Measurements from ENCODE around the gene CBLB. TPM values are rescaled to one million over a fixed set of nuclear protein-coding genes. Genes with fewer than 3 reads are reported as not detected.

Gene CBLB
- total and polyA plus RNA-seq, 2 of the 4 experiments (the other 2 are of a cell fraction), result 10.1 to 20.1 TPM

DNA sequence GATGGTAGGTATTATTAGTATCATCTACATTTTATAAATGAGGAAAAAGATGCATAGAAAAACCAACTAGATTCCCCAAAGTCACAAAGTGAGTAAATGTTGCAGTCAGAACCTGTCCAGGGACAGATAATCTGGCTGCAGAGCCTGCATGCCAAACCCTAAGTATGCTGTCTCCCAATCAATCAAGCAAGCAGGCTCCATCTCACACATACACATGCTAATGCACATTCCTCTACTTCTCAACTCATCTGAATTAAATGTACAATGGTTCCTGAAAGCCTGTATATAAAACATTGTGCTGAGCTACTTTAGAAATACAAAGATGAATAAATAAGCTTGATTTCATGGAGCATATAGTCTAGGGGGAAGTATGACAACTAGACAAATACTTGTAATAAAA is 101.0 kb downstream of the CBLB start:
- intact Hi-C loops (cut with micrococcal nuclease), result no loop called here
- no peaks in the 10 kb centered on the region; the same call in 1 of the 2 replicates for H3K36me3 ChIP-seq (ENCODE audit: control insufficient read depth, insufficient read depth, low read length)
- H4K20me1 ChIP-seq (ENCODE audit: insufficient read depth, low read length), result no peaks in the 10 kb centered on the region
- in situ Hi-C loops (cut with MboI; ENCODE audit: low sequenced_read_pairs), result no loop called here
- H3K9me3 ChIP-seq (ENCODE audit: control insufficient read depth, insufficient read depth, low read length), result peaks cover 2% of the 10 kb centered on the region; the same call in 1 of the 2 replicates
- no peak overlapping the region for H2BK15ac ChIP-seq (ENCODE audit: low read depth, low read length)
- POLR2A ChIA-PET (ENCODE audit: unreplicated experiment), result no interaction called here
- H3K4ac ChIP-seq (ENCODE audit: low read depth, low read length), result no peak overlapping the region
- CTCF ChIA-PET, result interaction anchor here (0.6 kb wide), 2 partner anchors 32 to 539 kb away, joined by 3 to 4 read pairs; no protein-coding TSS in a partner anchor
- peaks cover 0 to 8% of the 10 kb centered on the region in 2 experiments; a peak in 2 of 4 replicates for H3K79me1 ChIP-seq (ENCODE audit: low read depth in 1 of 2, low read length in 2 of 2)
- no peak overlapping the region for H3K9ac ChIP-seq (ENCODE audit: low read depth, low read length)
- no peak for ATAC-seq (ENCODE audit: low read depth)
- no peak for DNase-seq
- no peak overlapping the region for H3K23ac ChIP-seq (ENCODE audit: low read depth, low read length)
- no peak overlapping the region for H3K4me3 ChIP-seq (ENCODE audit: insufficient read depth, low read depth, low read length)
- no peak overlapping the region for H3K56ac ChIP-seq (ENCODE audit: extremely low read depth, insufficient read depth, low read length)
- H4K8ac ChIP-seq (ENCODE audit: low read depth in 2 of 2, low read length in 2 of 2), result no peak overlapping the region
- H4K5ac ChIP-seq (ENCODE audit: low read depth, low read length), result no peak overlapping the region
- H3K9me1 ChIP-seq (ENCODE audit: insufficient read depth, low read length), result no peaks in the 10 kb centered on the region
- no peak overlapping the region for H3K18ac ChIP-seq (ENCODE audit: low read depth, low read length)
- no peak overlapping the region for H2BK20ac ChIP-seq (ENCODE audit: low read depth, low read length)
- no peak overlapping the region for H3K4me2 ChIP-seq (ENCODE audit: low read depth, low read length)
- no peaks in the 10 kb centered on the region for H3K27me3 ChIP-seq (ENCODE audit: control insufficient read depth, insufficient read depth, low read length)
- BruUV-seq (replicated peaks), result no TSS peak
- H2AK5ac ChIP-seq (ENCODE audit: low read depth, low read length), result no peak overlapping the region
- H2BK5ac ChIP-seq (ENCODE audit: low read depth, low read length, poor library complexity, severe bottlenecking), result no peak overlapping the region
- H2AK9ac ChIP-seq (replicated peaks; ENCODE audit: low read depth, low read length, poor library complexity), result no peak overlapping the region
- H3K14ac ChIP-seq (replicated peaks; ENCODE audit: low read depth, low read length), result no peak overlapping the region
- no peaks in the 10 kb centered on the region for H3K4me1 ChIP-seq (ENCODE audit: control insufficient read depth, insufficient read depth, low read length)
- H2BK120ac ChIP-seq (ENCODE audit: low read depth, low read length), result no peak overlapping the region
- no peak overlapping the region for H3K27ac ChIP-seq (ENCODE audit: insufficient read depth, low read length)
- H4K91ac ChIP-seq (ENCODE audit: insufficient read depth, low read depth, low read length), result no peak overlapping the region
- H2AFZ ChIP-seq (replicated peaks; ENCODE audit: low read length, poor library complexity), result no peak overlapping the region
- dilution Hi-C loops (cut with HindIII; ENCODE audit: low sequenced_read_pairs, unreplicated experiment), result no loop called here
- TF ChIP-seq CEBPB (IDR thresholded peaks at IDR 0.05; ENCODE audit: low read depth, low read length) (no peak), SMC3 (IDR thresholded peaks at IDR 0.05; ENCODE audit: low read depth, low read length) (no peak), RAD21 (IDR thresholded peaks at IDR 0.05; ENCODE audit: low read length) (no peak), POLR2A (IDR thresholded peaks at IDR 0.05; ENCODE audit: low read depth, low read length) (no peak), NFE2L2 (IDR thresholded peaks at IDR 0.05; ENCODE audit: low read depth, low read length) (no peak), FOS (IDR thresholded peaks at IDR 0.05; ENCODE audit: low read depth, low read length) (no peak), RCOR1 (IDR thresholded peaks at IDR 0.05; ENCODE audit: insufficient replicate concordance, low read length) (no peak), RFX5 (IDR thresholded peaks at IDR 0.05; ENCODE audit: low read depth, low read length) (no peak), MAFK (IDR thresholded peaks at IDR 0.05; ENCODE audit: low read depth, low read length) (no peak), MAZ (IDR thresholded peaks at IDR 0.05; ENCODE audit: borderline replicate concordance, low read depth, low read length) (no peak), CHD1 (IDR thresholded peaks at IDR 0.05; ENCODE audit: low read depth, low read length) (no peak), BHLHE40 (IDR thresholded peaks at IDR 0.05; ENCODE audit: low read depth, low read length) (no peak), MXI1 (IDR thresholded peaks at IDR 0.05; ENCODE audit: borderline replicate concordance, low read depth, low read length) (no peak)
- TF ChIP-seq, protein P1, sequence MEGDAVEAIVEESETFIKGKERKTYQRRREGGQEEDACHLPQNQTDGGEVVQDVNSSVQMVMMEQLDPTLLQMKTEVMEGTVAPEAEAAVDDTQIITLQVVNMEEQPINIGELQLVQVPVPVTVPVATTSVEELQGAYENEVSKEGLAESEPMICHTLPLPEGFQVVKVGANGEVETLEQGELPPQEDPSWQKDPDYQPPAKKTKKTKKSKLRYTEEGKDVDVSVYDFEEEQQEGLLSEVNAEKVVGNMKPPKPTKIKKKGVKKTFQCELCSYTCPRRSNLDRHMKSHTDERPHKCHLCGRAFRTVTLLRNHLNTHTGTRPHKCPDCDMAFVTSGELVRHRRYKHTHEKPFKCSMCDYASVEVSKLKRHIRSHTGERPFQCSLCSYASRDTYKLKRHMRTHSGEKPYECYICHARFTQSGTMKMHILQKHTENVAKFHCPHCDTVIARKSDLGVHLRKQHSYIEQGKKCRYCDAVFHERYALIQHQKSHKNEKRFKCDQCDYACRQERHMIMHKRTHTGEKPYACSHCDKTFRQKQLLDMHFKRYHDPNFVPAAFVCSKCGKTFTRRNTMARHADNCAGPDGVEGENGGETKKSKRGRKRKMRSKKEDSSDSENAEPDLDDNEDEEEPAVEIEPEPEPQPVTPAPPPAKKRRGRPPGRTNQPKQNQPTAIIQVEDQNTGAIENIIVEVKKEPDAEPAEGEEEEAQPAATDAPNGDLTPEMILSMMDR (conservative IDR thresholded peaks at IDR 0.05; ENCODE audit: low read depth, low read length), result no peak
- TF ChIP-seq, protein P2, sequence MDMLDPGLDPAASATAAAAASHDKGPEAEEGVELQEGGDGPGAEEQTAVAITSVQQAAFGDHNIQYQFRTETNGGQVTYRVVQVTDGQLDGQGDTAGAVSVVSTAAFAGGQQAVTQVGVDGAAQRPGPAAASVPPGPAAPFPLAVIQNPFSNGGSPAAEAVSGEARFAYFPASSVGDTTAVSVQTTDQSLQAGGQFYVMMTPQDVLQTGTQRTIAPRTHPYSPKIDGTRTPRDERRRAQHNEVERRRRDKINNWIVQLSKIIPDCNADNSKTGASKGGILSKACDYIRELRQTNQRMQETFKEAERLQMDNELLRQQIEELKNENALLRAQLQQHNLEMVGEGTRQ (IDR thresholded peaks at IDR 0.05; ENCODE audit: low read depth, low read length), result no peak
- TF ChIP-seq, protein P3, sequence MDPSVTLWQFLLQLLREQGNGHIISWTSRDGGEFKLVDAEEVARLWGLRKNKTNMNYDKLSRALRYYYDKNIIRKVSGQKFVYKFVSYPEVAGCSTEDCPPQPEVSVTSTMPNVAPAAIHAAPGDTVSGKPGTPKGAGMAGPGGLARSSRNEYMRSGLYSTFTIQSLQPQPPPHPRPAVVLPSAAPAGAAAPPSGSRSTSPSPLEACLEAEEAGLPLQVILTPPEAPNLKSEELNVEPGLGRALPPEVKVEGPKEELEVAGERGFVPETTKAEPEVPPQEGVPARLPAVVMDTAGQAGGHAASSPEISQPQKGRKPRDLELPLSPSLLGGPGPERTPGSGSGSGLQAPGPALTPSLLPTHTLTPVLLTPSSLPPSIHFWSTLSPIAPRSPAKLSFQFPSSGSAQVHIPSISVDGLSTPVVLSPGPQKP (IDR thresholded peaks at IDR 0.05; ENCODE audit: borderline replicate concordance, low read depth, low read length), result no peak
